Heart left ventricle (tissue), 13 donors: ENCODE measurements around the gene SLX9.

Experiments
- CTCF ChIP-seq, 12 donors: fragments of 200-600 bp; sonication (generic) in 4 of 12; IDR thresholded peaks; one replicate each; pipeline versions ENCODE4 v1.5.0 to v1.8.0; 2018 to 2022; ENCODE audit warnings: antibody characterized with exemption in 12 of 12, mild to moderate bottlenecking in 5 of 12
- POLR2A ChIP-seq, 2 donors: fragments of 450-650 bp; IDR thresholded peaks; one replicate each; pipeline ENCODE4 v1.6.1; 2017; ENCODE audit warnings: antibody characterized with exemption in 2 of 2, mild to moderate bottlenecking in 2 of 2, moderate library complexity in 2 of 2
- donor health status: ischemic (EF 13 %, LVEDD 7.1; RV severe dilation, severe dysfunction).
- donor health status: DM: no; HTN: yes; CAD: no.
- donor health status: DM: no; HTN: no; CAD: no.
- donor health status: ischemic (EF 25% LVEDD 6.9; RV normal size, moderate dysfunction).
- donor health status: ischemic (EF 25% LVEDD 5.7; RV mildly dilated, moderate dysfunction).
- donor health status: ischemic (EF 35%, LVEDD 5.7; RV mildly dilated, moderate dysfunction).
- donor health status: nonischemic (EF 11% LVEDD 7.7; RV severe dilation, severe dysfunction).
- donor health status: DM: yes; HTN: yes; CAD: no.
- donor health status: PGD.
- donor health status: ischemic (EF 29% LVEDD 5.4; RV normal size, mild dysfunction).
- donor health status: nonischemic (EF 23%, LVEDD 6.1; RV moderate dilation, normal function).

- TF ChIP-seq CTCF (IDR thresholded peaks at IDR 0.05) (no peak), POLR2A (IDR thresholded peaks at IDR 0.05) (no peak)
Measured at GRCh38 chr21:44920694-44921604, 18.9 kb upstream of the SLX9 start, which contains the start of gene ITGB2.
